Endothelial cell of umbilical vein (primary cell): ENCODE measurements around the gene ETS2. TPM values are rescaled to one million over a fixed set of nuclear protein-coding genes. Genes with fewer than 3 reads are reported as not detected.
"Not testable (repeated sequence)": the region's sequence is repeated elsewhere in the genome, so short reads cannot be mapped to it uniquely, and the experiment has no call there.

Experiments
- BruUV-seq: library from RNA; stranded (reverse); fragments of 400-500 nt; replicated peaks from 2 replicates; lab custom pipeline; 2021; lab: Mats Ljungman, UMichigan
- CTCF ChIA-PET: fragments of 300-600, 350-600 bp; sonication (Branson Sonifier 250); formaldehyde crosslinking; loops from one replicate; lab custom pipeline; 2021; ENCODE audit warnings: antibody characterized with exemption, inconsistent platforms; lab: Charles Lee
- POLR2A ChIA-PET: fragments of 300-600, 350-600 bp; sonication (Branson Sonifier 250); formaldehyde crosslinking; loops from one replicate; lab custom pipeline; 2021; ENCODE audit warnings: antibody characterized with exemption, inconsistent platforms; lab: Charles Lee
- DNase-seq: peaks from one replicate; pipeline ENCODE4 v3.0.0-alpha.2; 2011; ENCODE audit warnings: low read depth, low spot score
- FAIRE-seq: peaks from 2 replicates; lab custom pipeline; 2011; peaks lifted over from hg19 to GRCh38; lab: Jason Lieb, UNC
- H2AFZ ChIP-seq: 2 replicates; pipeline ENCODE4 v1.6.0; 2012; ENCODE audit warnings: low read depth, low read length, control low read depth, inconsistent platforms
- H3K27ac ChIP-seq: 2 replicates; pipeline ENCODE4 v1.5.1; 2011; ENCODE audit warnings: low read depth, mild to moderate bottlenecking, control low read depth, low read length, moderate library complexity; ENCODE audit not compliant: insufficient read depth
- H3K27me3 ChIP-seq, 2 experiments: 2 replicates each; pipeline versions ENCODE4 v1.6.0 to v1.6.1; 2011; ENCODE audit warnings: low read length in 2 of 2, mixed read lengths in 1 of 2; ENCODE audit not compliant: control insufficient read depth in 2 of 2, insufficient read depth in 2 of 2
- H3K36me3 ChIP-seq, 2 experiments: 2 replicates in 1 of 2; 3 replicates in 1 of 2; pipeline ENCODE4 v1.5.1; 2011; ENCODE audit warnings: low read length in 2 of 2, mild to moderate bottlenecking in 1 of 2, moderate library complexity in 1 of 2; ENCODE audit not compliant: control insufficient read depth in 2 of 2, insufficient read depth in 2 of 2; ENCODE audit errors: extremely low read depth in 1 of 2
- H3K4me1 ChIP-seq: 3 replicates; pipeline ENCODE4 v1.5.1; 2011; ENCODE audit warnings: mild to moderate bottlenecking, low read length; ENCODE audit not compliant: control insufficient read depth, insufficient read depth; ENCODE audit errors: extremely low read depth
- H3K4me2 ChIP-seq: 2 replicates; pipeline ENCODE4 v1.6.1; 2011; ENCODE audit warnings: low read length, control low read depth, mixed read lengths; ENCODE audit not compliant: insufficient read depth
- H3K4me3 ChIP-seq, 3 experiments: fragments of 200-600 bp in 1 of 3; sonication (generic), shearing (Covaris generic) in 1 of 3; replicated peaks in 1 of 3; 2 replicates each; pipeline ENCODE4 v1.5.1; 2011 to 2016; ENCODE audit warnings: control low read depth in 3 of 3, low read length in 3 of 3, mild to moderate bottlenecking in 2 of 3, inconsistent platforms in 1 of 3, low read depth in 1 of 3, moderate library complexity in 1 of 3; ENCODE audit not compliant: insufficient read depth in 1 of 3
- H3K79me2 ChIP-seq: 2 replicates; pipeline ENCODE4 v1.6.0; 2012; ENCODE audit warnings: low read length, inconsistent platforms; ENCODE audit not compliant: control insufficient read depth, insufficient read depth
- H3K9ac ChIP-seq: replicated peaks from 2 replicates; pipeline ENCODE3; 2011; ENCODE audit warnings: low read length, control low read depth; ENCODE audit not compliant: insufficient read depth; ENCODE audit errors: extremely low read depth
- H3K9me1 ChIP-seq: replicated peaks from 3 replicates; pipeline ENCODE4 v1.6.0; 2011; ENCODE audit warnings: mild to moderate bottlenecking, low read length; ENCODE audit not compliant: control insufficient read depth, insufficient read depth; ENCODE audit errors: extremely low read depth
- H3K9me3 ChIP-seq: replicated peaks from 2 replicates; pipeline ENCODE4 v1.5.1; 2012; ENCODE audit warnings: low read length, inconsistent platforms; ENCODE audit not compliant: control insufficient read depth, insufficient read depth
- H4K20me1 ChIP-seq: replicated peaks from 2 replicates; pipeline ENCODE3; 2011; ENCODE audit warnings: mild to moderate bottlenecking, low read length; ENCODE audit not compliant: control insufficient read depth, insufficient read depth; ENCODE audit errors: extremely low read depth
- CTCF ChIP-seq, 2 donors: IDR thresholded peaks; 1 replicate in 1 of 2; 2 replicates in 1 of 2; pipeline ENCODE4 v1.5.1; 2011; ENCODE audit warnings: low read length in 2 of 2, mild to moderate bottlenecking in 2 of 2, moderate library complexity in 2 of 2, control low read depth in 1 of 2, inconsistent platforms in 1 of 2, low read depth in 1 of 2; ENCODE audit not compliant: insufficient read depth in 1 of 2; ENCODE audit errors: extremely low read depth in 1 of 2
- EZH2 ChIP-seq: IDR thresholded peaks from 2 replicates; pipeline ENCODE4 v1.6.1; 2012; ENCODE audit warnings: borderline replicate concordance, low read depth, mild to moderate bottlenecking, moderate library complexity, low read length, inconsistent platforms; ENCODE audit not compliant: severe bottlenecking
- FOS ChIP-seq: IDR thresholded peaks from 2 replicates; pipeline ENCODE4 v1.6.1; 2011; ENCODE audit warnings: mild to moderate bottlenecking, low read length, moderate library complexity, borderline replicate concordance; ENCODE audit not compliant: insufficient read depth
- GATA2 ChIP-seq: IDR thresholded peaks from 2 replicates; pipeline ENCODE4 v1.7.0; 2011; ENCODE audit warnings: low read depth, mild to moderate bottlenecking, moderate library complexity, mixed read lengths, low read length; ENCODE audit not compliant: insufficient read length, insufficient read depth
- JUN ChIP-seq: IDR thresholded peaks from 2 replicates; pipeline ENCODE4 v1.6.1; 2011; ENCODE audit warnings: borderline replicate concordance, low read depth; ENCODE audit not compliant: insufficient read length, insufficient read depth
- MAX ChIP-seq: IDR thresholded peaks from 2 replicates; pipeline ENCODE4 v1.6.1; 2011; ENCODE audit not compliant: insufficient read depth, insufficient read length
- MYC ChIP-seq: IDR thresholded peaks from one replicate; pipeline ENCODE4 v1.6.1; 2011; ENCODE audit warnings: mild to moderate bottlenecking, low read depth, low read length
- POLR2A ChIP-seq: IDR thresholded peaks from 2 replicates; pipeline ENCODE4 v1.6.1; 2012; ENCODE audit warnings: low read depth, mild to moderate bottlenecking, control low read depth, low read length
- POLR2AphosphoS5 ChIP-seq: IDR thresholded peaks from 2 replicates; pipeline ENCODE4 v1.6.1; 2012; ENCODE audit warnings: low read depth, mild to moderate bottlenecking, control low read depth, low read length, moderate library complexity; ENCODE audit not compliant: insufficient read depth
- dilution Hi-C: fragments of 300-500 bp; cut with MboI; formaldehyde crosslinking; loops from one replicate; pipeline ENCODE4 v1.15.0; 2019; ENCODE audit warnings: low sequenced_read_pairs; ENCODE audit not compliant: extremely low pct_ligation_motif_present
- intact Hi-C: fragments of 100-400 bp; cut with micrococcal nuclease; formaldehyde crosslinking; loops from one replicate; pipeline ENCODE4 v1.10.0; 2022
- polyA plus RNA-seq, 4 experiments: library from polyadenylated mRNA; depleted of rRNA in 3 of 4; stranded (reverse) in 3 of 4; unstranded in 1 of 4; fragments of >200 nt; gene quantifications; 2 replicates each; pipeline versions ENCODE4 v1.2.1 to v1.2.3, GENCODE V29; 2011 to 2012; ENCODE audit warnings: missing spikeins in 1 of 4
- total RNA-seq: library from RNA; stranded (reverse); gene quantifications from 2 replicates; pipeline ENCODE4 v1.2.3, GENCODE V29; 2021

ETS2 gene
- total and polyA plus RNA-seq, 2 donors (not counting 3 experiments of a cell fraction or from before 2014, with no cell fraction given) = 16.3 to 54.5 TPM

- dilution Hi-C loops = no loop called here
- FAIRE-seq = no peak
Measured at GRCh38 chr21:38825921-38826320, 20.2 kb downstream of the ETS2 start.

GRCh38 chr21:38828111-38828510, 22.4 kb downstream of the ETS2 start:
- DNase-seq, intact Hi-C loops, H3K27ac ChIP-seq: not testable (repeated sequence)

More at GRCh38 chr21:38825921-38826320, 20.2 kb downstream of the ETS2 start:
- no peaks in the 10 kb centered on the region for H4K20me1 ChIP-seq
- peaks cover 19% of the 10 kb centered on the region for H3K4me1 ChIP-seq
- H3K4me2 ChIP-seq = no peak overlapping the region
- H3K27me3 ChIP-seq = no peaks in the 10 kb centered on the region
- no peaks in the 10 kb centered on the region for H3K9me1 ChIP-seq
- H3K4me3 ChIP-seq = no peak overlapping the region
- no peak for DNase-seq
- H3K9ac ChIP-seq = no peak overlapping the region
- no peaks in the 10 kb centered on the region for H3K79me2 ChIP-seq
- no peak overlapping the region for H2AFZ ChIP-seq
- H3K36me3 ChIP-seq = peaks cover 21 to 25% of the 10 kb centered on the region in 2 experiments
- no peak for TF ChIP-seq EZH2
- no peak for TF ChIP-seq JUN
- TF ChIP-seq POLR2AphosphoS5 = no peak
- TF ChIP-seq CTCF (IDR thresholded peaks at IDR 0.05; ENCODE audit: extremely low read depth in 1 of 2, insufficient read depth in 1 of 2, low read depth in 1 of 2, low read length in 2 of 2) = no peak
- no peak for TF ChIP-seq POLR2A
- TF ChIP-seq FOS = no peak
- no peak for TF ChIP-seq GATA2
- TF ChIP-seq MAX = no peak
- no peak for TF ChIP-seq MYC
- CTCF ChIA-PET = interaction anchor here (0.9 kb wide), 1 partner anchor 19 kb away, joined by 3 read pairs; no protein-coding TSS in a partner anchor
- H3K27ac ChIP-seq = no peak overlapping the region
- BruUV-seq = no TSS peak
- intact Hi-C loops = no loop called here
- POLR2A ChIA-PET = no interaction called here
- H3K9me3 ChIP-seq = no peaks in the 10 kb centered on the region

More at GRCh38 chr21:38828111-38828510, 22.4 kb downstream of the ETS2 start:
- POLR2A ChIA-PET, H3K9me3 ChIP-seq, H3K4me2 ChIP-seq, FAIRE-seq, dilution Hi-C loops, H3K36me3 ChIP-seq, BruUV-seq, H3K27me3 ChIP-seq, H3K9ac ChIP-seq, CTCF ChIA-PET, H2AFZ ChIP-seq, H4K20me1 ChIP-seq, H3K4me3 ChIP-seq, H3K9me1 ChIP-seq, H3K79me2 ChIP-seq: not testable (repeated sequence)
- peaks cover 16% of the 10 kb centered on the region for H3K4me1 ChIP-seq
